Measurements from ENCODE around the gene DIAPH3.

- TF ChIP-seq, protein P1, sequence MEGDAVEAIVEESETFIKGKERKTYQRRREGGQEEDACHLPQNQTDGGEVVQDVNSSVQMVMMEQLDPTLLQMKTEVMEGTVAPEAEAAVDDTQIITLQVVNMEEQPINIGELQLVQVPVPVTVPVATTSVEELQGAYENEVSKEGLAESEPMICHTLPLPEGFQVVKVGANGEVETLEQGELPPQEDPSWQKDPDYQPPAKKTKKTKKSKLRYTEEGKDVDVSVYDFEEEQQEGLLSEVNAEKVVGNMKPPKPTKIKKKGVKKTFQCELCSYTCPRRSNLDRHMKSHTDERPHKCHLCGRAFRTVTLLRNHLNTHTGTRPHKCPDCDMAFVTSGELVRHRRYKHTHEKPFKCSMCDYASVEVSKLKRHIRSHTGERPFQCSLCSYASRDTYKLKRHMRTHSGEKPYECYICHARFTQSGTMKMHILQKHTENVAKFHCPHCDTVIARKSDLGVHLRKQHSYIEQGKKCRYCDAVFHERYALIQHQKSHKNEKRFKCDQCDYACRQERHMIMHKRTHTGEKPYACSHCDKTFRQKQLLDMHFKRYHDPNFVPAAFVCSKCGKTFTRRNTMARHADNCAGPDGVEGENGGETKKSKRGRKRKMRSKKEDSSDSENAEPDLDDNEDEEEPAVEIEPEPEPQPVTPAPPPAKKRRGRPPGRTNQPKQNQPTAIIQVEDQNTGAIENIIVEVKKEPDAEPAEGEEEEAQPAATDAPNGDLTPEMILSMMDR (IDR thresholded peaks at IDR 0.05; ENCODE audit: control extremely low read depth in 1 of 3, insufficient read depth in 1 of 3, low read depth in 1 of 3, low read length in 3 of 3), result no peak
- no peak for TF ChIP-seq CTBP2 (IDR thresholded peaks at IDR 0.05; ENCODE audit: borderline replicate concordance, insufficient read depth, insufficient read length, low read length)
- no peak for TF ChIP-seq EZH2 (IDR thresholded peaks at IDR 0.05; ENCODE audit: low read depth, low read length, severe bottlenecking)
- TF ChIP-seq POLR2A (IDR thresholded peaks at IDR 0.05; ENCODE audit: control extremely low read depth in 1 of 2, low read depth in 2 of 2, low read length in 2 of 2), result no peak
- no peak for TF ChIP-seq BCL11A (IDR thresholded peaks at IDR 0.05; ENCODE audit: low read depth in 2 of 2, low read length in 2 of 2)
- no peak for TF ChIP-seq CEBPB (IDR thresholded peaks at IDR 0.05; ENCODE audit: low read depth, low read length)
- no peak for TF ChIP-seq TAF1 (IDR thresholded peaks at IDR 0.05; ENCODE audit: low read depth, low read length)
- no peak for TF ChIP-seq NRF1 (IDR thresholded peaks at IDR 0.05; ENCODE audit: low read depth, low read length)
- TF ChIP-seq POLR2AphosphoS5 (IDR thresholded peaks at IDR 0.05; ENCODE audit: low read depth, low read length), result no peak
Measured at GRCh38 chr13:59874973-59875372, 288.8 kb downstream of the DIAPH3 start.

Measured in H1 (cell line).